ENCODE results near the gene TELO2.
"Not testable (repeated sequence)": the region's sequence is repeated elsewhere in the genome, so short reads cannot be mapped to it uniquely, and the experiment has no call there.

The TELO2 gene

GRCh38 chr16:1457489-1458245 is 35.5 kb upstream of the TELO2 start:
- no peak for DNase-seq (ENCODE audit: low read depth)

- no peak for DNase-seq (ENCODE audit: low read depth)
Observed at GRCh38 chr16:1458336-1458976, 34.7 kb upstream of the TELO2 start.

- DNase-seq (ENCODE audit: low read depth), result no peak
Observed at GRCh38 chr16:1458977-1459341, 34.2 kb upstream of the TELO2 start.

- no peak for DNase-seq (ENCODE audit: low read depth)
Observed at GRCh38 chr16:1459967-1460366, 33.2 kb upstream of the TELO2 start.

GRCh38 chr16:1460602-1461138 is 32.5 kb upstream of the TELO2 start:
- no peak for DNase-seq (ENCODE audit: low read depth)

- DNase-seq (ENCODE audit: low read depth), result no peak
Observed at GRCh38 chr16:1461146-1461545, 32.0 kb upstream of the TELO2 start.

GRCh38 chr16:1464196-1464893 is 28.8 kb upstream of the TELO2 start:
- DNase-seq (ENCODE audit: low read depth), result no peak

DNA sequence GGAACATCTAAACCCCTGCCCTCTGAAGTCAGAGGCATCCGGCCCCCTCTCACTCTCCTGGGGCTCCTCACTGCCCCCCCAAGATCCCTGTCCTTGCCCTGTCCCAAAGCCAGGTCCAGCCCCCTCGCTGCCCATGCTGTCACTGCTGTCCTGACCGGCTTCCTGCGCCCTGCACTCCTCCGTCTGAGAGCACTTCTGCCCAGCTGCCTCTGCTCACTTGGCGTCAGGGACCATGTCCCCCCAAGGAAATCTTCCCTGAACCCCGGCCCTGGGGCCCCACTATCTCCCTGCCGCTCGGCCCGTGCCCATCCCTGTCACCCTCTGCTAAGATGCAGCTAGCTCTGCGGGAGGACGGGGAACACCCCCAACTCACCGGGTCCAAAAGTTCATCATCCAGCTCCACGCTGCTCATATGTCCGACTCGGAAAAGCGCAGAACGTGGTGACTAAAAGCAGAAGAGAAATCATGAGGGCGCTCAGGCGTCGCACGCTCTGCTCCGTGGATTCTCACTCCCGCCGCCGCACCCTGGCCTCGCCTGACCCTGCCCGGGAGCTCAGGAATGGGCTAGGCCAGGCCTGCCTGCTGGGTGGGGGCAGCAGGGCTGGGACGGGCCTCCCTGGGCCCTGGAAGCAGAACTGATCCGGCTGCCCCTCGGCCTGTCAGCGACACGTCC is 28.1 kb upstream of the TELO2 start:
- no peak for DNase-seq (ENCODE audit: low read depth)

DNA sequence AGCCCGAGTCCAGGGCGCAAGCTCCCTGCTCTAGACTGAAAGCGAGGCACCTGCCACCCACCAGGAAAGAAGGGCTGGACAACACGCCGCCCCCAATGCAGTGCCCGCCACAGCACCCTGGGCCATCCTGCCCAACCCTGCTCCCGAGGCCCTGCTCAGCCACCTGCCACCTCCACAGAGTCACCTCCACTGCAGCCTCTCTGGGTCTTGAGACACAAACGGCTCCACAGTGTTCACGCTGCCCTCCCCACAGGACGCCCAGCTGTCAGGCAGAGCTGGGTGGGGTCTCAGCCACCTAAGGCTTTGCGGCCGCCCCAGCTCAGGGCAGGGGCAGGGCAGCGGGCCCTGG is 27.6 kb upstream of the TELO2 start:
- no peak for DNase-seq (ENCODE audit: low read depth)

- DNase-seq (ENCODE audit: low read depth), result no peak
Observed at GRCh38 chr16:1466054-1466453, 27.1 kb upstream of the TELO2 start.

- DNase-seq (ENCODE audit: low read depth), result no peak
Observed at GRCh38 chr16:1466968-1467521, 26.1 kb upstream of the TELO2 start.

GRCh38 chr16:1468426-1468810 is 24.7 kb upstream of the TELO2 start:
- no peak for DNase-seq (ENCODE audit: low read depth)

GRCh38 chr16:1469141-1469540 is 24.0 kb upstream of the TELO2 start:
- not testable (repeated sequence) for DNase-seq (ENCODE audit: low read depth)

DNA sequence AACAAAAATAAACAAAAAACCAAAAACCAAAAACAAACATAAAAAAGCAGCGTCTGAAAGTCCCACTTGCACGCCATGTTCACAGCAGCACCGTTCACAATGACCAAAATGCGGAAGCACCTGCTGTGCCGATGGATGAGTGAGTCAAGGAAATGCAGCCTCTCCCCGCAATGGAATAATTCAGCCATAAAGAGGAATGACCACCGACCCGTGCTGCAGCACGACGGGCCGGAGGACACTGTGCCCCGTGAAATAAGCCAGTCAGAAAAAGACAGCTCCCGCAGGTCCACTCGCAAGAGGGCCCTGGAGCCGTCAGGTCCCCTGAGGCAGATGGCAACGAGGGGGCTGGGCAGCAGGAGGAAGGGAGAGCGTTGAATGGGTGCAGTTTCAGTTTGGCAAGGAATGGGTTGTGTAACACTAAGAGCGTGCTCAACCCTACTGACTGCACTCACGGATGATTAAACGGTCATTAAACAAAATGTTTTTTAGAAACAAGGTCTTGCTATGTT is 23.4 kb upstream of the TELO2 start:
- DNase-seq (ENCODE audit: low read depth), result no peak

GRCh38 chr16:1470481-1471251 is 22.5 kb upstream of the TELO2 start:
- no peak for DNase-seq (ENCODE audit: low read depth)

- DNase-seq (ENCODE audit: low read depth), result no peak
Observed at GRCh38 chr16:1471569-1472194, 21.5 kb upstream of the TELO2 start.

DNA sequence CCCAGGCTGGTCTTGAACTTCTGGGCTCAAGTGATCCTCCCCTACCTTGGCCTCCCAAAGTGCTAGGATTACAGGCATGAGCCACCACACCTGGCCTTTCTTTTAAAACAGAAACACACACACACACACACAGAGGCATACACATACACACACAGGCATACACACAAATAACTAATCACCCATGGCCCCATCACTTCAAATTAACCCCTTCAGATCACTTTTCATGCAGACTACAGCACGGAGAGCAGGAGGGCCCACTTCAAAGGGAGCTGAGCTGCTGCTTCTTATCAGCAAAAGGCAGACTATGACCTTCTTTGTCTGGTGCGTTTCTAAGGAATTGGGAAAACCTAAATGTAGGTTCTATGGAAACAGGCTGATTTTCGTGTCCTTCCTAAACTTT is 20.2 kb upstream of the TELO2 start:
- DNase-seq (ENCODE audit: low read depth), result no peak

DNA sequence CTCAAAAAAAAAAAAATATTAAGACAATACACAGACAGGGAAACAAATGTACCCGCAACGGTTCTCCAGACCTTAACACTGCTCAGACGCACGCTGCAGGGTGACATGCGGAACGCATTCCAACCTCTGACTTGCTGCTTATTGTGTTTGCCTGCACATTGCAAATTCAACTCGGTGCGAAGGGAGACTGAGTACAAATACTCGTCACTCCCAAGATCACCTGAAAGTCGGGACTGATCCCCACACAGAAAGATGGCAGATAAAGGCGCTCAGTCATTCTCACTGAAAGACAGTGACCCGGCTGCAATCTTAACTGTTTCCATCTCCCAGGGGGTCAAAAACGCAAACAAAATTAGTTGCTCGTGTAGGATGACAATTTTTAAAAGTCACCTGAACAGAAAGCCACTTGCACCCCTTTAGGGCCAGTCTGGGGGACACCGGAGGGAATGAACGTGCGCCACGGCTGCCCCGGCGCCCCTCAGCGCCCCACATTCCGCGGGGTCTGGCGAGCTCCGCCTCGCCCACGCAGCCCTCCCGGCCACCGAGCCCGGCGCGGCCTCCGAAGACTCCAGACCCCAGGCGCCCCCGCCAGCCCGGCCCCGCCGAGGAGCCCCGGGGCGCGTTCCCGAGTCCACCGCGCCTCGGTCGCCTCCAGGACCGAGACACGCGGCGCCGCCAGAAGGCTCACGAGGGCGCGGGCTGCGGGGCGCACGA is 18.9 kb upstream of the TELO2 start:
- no peak for DNase-seq (ENCODE audit: low read depth)

DNA sequence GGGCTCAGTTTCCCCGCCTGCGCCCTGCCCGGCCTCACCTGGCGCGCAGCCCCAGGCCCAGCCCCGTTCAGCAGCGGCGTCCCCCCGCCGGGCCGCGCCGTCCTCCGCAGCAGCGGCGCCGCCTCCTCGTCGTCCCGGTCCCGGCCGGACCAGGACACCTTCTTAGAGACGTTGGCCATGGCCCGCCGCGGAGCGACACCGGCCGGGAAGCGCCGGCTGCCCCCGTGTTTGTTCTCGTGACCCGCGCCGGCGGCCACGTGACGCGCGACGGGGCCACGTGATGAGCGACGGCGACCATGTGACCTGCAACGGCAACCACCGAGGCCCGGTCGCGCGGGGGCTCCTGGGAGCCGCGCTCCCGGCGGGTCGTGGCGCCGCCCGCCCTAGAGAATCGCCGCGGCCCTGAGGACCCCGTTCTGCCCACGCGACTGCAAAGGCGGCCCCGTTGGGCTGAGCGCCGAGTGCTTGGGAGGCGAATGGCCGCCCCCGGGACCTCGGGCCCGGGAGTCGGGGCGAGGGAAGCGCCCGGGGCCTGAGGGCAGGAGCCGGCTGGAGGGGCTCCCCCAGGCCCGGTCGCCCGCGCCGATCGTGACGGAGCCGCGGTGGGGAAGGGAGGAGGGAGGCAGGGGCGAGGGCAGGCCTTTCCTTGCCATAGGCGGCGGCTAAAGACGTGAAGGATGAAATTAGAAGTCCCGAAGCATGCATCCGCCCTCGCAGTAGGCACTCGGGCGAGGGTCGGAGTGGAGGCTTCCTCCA is 18.2 kb upstream of the TELO2 start, which contains the start of gene CLCN7:
TSS of gene CLCN7 (minus strand) at position 233 of the 756 bp plus-strand sequence. CDS start at position 179, 54 bp downstream.
- DNase-seq (ENCODE audit: low read depth), result peak; percentile 81
